ENCODE data around the gene ST8SIA5. TPM values are rescaled to one million over a fixed set of nuclear protein-coding genes. Genes with fewer than 3 reads are reported as not detected.

The ST8SIA5 gene
- total RNA-seq, 2 experiments from 2014 or later, result 0.08 TPM; not detected in 1

- ChIA-PET POLR2A (no interaction called here), CTCF (no interaction called here)
- Histone ChIP-seq H3K4me3 (ENCODE audit: low read length) (no peak overlapping the region), H3K36me3 (ENCODE audit: insufficient read depth, low read length) (no peaks in the 10 kb centered on the region), H3K4me1 (ENCODE audit: insufficient read depth, low read length) (no peaks in the 10 kb centered on the region), H3K27me3 (ENCODE audit: control insufficient read depth in 1 of 2, insufficient read depth in 2 of 2, low read length in 2 of 2) (peaks cover 0 to 5% of the 10 kb centered on the region in 2 experiments), H3K27ac (ENCODE audit: low read depth in 1 of 2, low read length in 2 of 2) (no peak overlapping the region), H3K9me3 (ENCODE audit: control insufficient read depth in 1 of 2, insufficient read depth in 1 of 2, low read length in 2 of 2) (peaks cover 0 to 4% of the 10 kb centered on the region in 2 experiments)
- no peaks in the 10 kb centered on the region for H3K9me3 Mint-ChIP-seq
- peaks cover 10% of the 10 kb centered on the region for H3K27me3 Mint-ChIP-seq
- H3K36me3 Mint-ChIP-seq (ENCODE audit: low read depth), result no peaks in the 10 kb centered on the region
- H3K27ac Mint-ChIP-seq, result no peak overlapping the region
- no peak for TF ChIP-seq CTCF (IDR thresholded peaks at IDR 0.05)
- no peak overlapping the region for H3K4me3 Mint-ChIP-seq
- intact Hi-C loops (cut with DNase I, micrococcal nuclease), result no loop called here
- no peak for DNase-seq
- ATAC-seq (ENCODE audit: poor library complexity), result no peak
- H3K4me1 Mint-ChIP-seq (ENCODE audit: low read depth), result no peaks in the 10 kb centered on the region
These were observed 36.8 kb downstream of the ST8SIA5 start for GRCh38 chr18:46720092-46720491.

GRCh38 chr18:46719388-46719787 is 37.5 kb downstream of the ST8SIA5 start:
- Histone ChIP-seq H3K9me3 (ENCODE audit: control insufficient read depth in 1 of 2, insufficient read depth in 1 of 2, low read length in 2 of 2) (peaks cover 0 to 4% of the 10 kb centered on the region in 2 experiments), H3K4me3 (ENCODE audit: low read length) (no peak overlapping the region), H3K4me1 (ENCODE audit: insufficient read depth, low read length) (no peaks in the 10 kb centered on the region), H3K27me3 (ENCODE audit: control insufficient read depth in 1 of 2, insufficient read depth in 2 of 2, low read length in 2 of 2) (peaks cover 0 to 5% of the 10 kb centered on the region in 2 experiments), H3K27ac (ENCODE audit: low read depth in 1 of 2, low read length in 2 of 2) (no peak overlapping the region), H3K36me3 (ENCODE audit: insufficient read depth, low read length) (no peaks in the 10 kb centered on the region)
- Mint-ChIP-seq H3K36me3 (ENCODE audit: low read depth) (no peaks in the 10 kb centered on the region), H3K27ac (no peak overlapping the region), H3K4me1 (ENCODE audit: low read depth) (no peaks in the 10 kb centered on the region), H3K27me3 (peaks cover 10% of the 10 kb centered on the region), H3K4me3 (no peak overlapping the region), H3K9me3 (no peaks in the 10 kb centered on the region)
- ATAC-seq (ENCODE audit: poor library complexity), result no peak
- no peak for DNase-seq
- ChIA-PET CTCF (no interaction called here), POLR2A (no interaction called here)
- intact Hi-C loops (cut with DNase I, micrococcal nuclease), result no loop called here
- TF ChIP-seq CTCF (IDR thresholded peaks at IDR 0.05), result no peak

GRCh38 chr18:46718501-46719341 is 38.1 kb downstream of the ST8SIA5 start:
- H3K27ac Mint-ChIP-seq, result no peak overlapping the region
- ATAC-seq (ENCODE audit: poor library complexity) (no peak), DNase-seq (no peak)
- H3K4me1 ChIP-seq (ENCODE audit: insufficient read depth, low read length), result no peaks in the 10 kb centered on the region
- no peaks in the 10 kb centered on the region for H3K4me1 Mint-ChIP-seq (ENCODE audit: low read depth)
- CTCF ChIA-PET, result no interaction called here
- peaks cover 10% of the 10 kb centered on the region for H3K27me3 Mint-ChIP-seq
- no peak for TF ChIP-seq CTCF (IDR thresholded peaks at IDR 0.05)
- H3K36me3 ChIP-seq (ENCODE audit: insufficient read depth, low read length), result no peaks in the 10 kb centered on the region
- POLR2A ChIA-PET, result no interaction called here
- intact Hi-C loops (cut with DNase I, micrococcal nuclease), result no loop called here
- H3K27me3 ChIP-seq (ENCODE audit: control insufficient read depth in 1 of 2, insufficient read depth in 2 of 2, low read length in 2 of 2), result peaks cover 0 to 5% of the 10 kb centered on the region in 2 experiments
- H3K36me3 Mint-ChIP-seq (ENCODE audit: low read depth), result no peaks in the 10 kb centered on the region
- H3K4me3 Mint-ChIP-seq, result no peak overlapping the region
- H3K9me3 Mint-ChIP-seq, result no peaks in the 10 kb centered on the region
- no peak overlapping the region for H3K27ac ChIP-seq (ENCODE audit: low read depth in 1 of 2, low read length in 2 of 2)
- no peak overlapping the region for H3K4me3 ChIP-seq (ENCODE audit: low read length)
- H3K9me3 ChIP-seq (ENCODE audit: control insufficient read depth in 1 of 2, insufficient read depth in 1 of 2, low read length in 2 of 2), result no peaks in the 10 kb centered on the region
